ENCODE data around the gene TNNT2.

- TF ChIP-seq GATA2 (IDR thresholded peaks at IDR 0.05; ENCODE audit: low read depth, low read length) (no peak), GATA3 (IDR thresholded peaks at IDR 0.05; ENCODE audit: low read depth, low read length) (no peak)
Observed at GRCh38 chr1:201351617-201352016, 25.9 kb downstream of the TNNT2 start.
